Astrocyte (in vitro differentiated cells and primary cell): ENCODE measurements around the gene CKMT2. TPM values are rescaled to one million over a fixed set of nuclear protein-coding genes. Genes with fewer than 3 reads are reported as not detected.
A peak's percentile ranks its signal among the peaks of the same experiment; 100 is the strongest.
"Not testable (repeated sequence)": the region's sequence is repeated elsewhere in the genome, so short reads cannot be mapped to it uniquely, and the experiment has no call there.

Experiments used
- DNase-seq: peaks from one replicate; pipeline ENCODE4 v3.0.0-alpha.2; 2010; ENCODE audit warnings: low read depth
- FAIRE-seq: peaks from 2 replicates; lab custom pipeline; 2011; peaks lifted over from hg19 to GRCh38; lab: Jason Lieb, UNC
- H2AFZ ChIP-seq: 2 replicates; pipeline ENCODE4 v1.6.0; 2012; ENCODE audit warnings: low read depth, low read length, inconsistent platforms
- H3K27ac ChIP-seq: 2 replicates; pipeline ENCODE4 v1.5.1; 2011; ENCODE audit warnings: low read depth, low read length, inconsistent platforms
- H3K27me3 ChIP-seq: 2 replicates; pipeline ENCODE4 v1.6.0; 2011; ENCODE audit warnings: low read length, inconsistent platforms; ENCODE audit not compliant: insufficient read depth
- H3K36me3 ChIP-seq: 2 replicates; pipeline ENCODE4 v1.5.1; 2011; ENCODE audit warnings: low read length, inconsistent platforms; ENCODE audit not compliant: insufficient read depth
- H3K4me1 ChIP-seq: 2 replicates; pipeline ENCODE4 v1.5.1; 2011; ENCODE audit warnings: low read length, inconsistent platforms; ENCODE audit not compliant: insufficient read depth
- H3K4me2 ChIP-seq: 2 replicates; pipeline ENCODE4 v1.6.0; 2012; ENCODE audit warnings: low read length, inconsistent platforms
- H3K4me3 ChIP-seq: 2 replicates; pipeline ENCODE4 v1.5.1; 2011; ENCODE audit warnings: low read depth, mild to moderate bottlenecking, low read length, inconsistent platforms; ENCODE audit not compliant: insufficient read depth
- H3K79me2 ChIP-seq: 2 replicates; pipeline ENCODE4 v1.6.0; 2012; ENCODE audit warnings: mild to moderate bottlenecking, low read length, inconsistent platforms; ENCODE audit not compliant: insufficient read depth
- H3K9ac ChIP-seq: 2 replicates; pipeline ENCODE4 v1.6.0; 2012; ENCODE audit warnings: mild to moderate bottlenecking, low read length, inconsistent platforms
- H3K9me3 ChIP-seq: 2 replicates; pipeline ENCODE4 v1.5.1; 2012; ENCODE audit warnings: low read depth, mild to moderate bottlenecking, low read length, inconsistent platforms; ENCODE audit not compliant: insufficient read depth
- H4K20me1 ChIP-seq: 2 replicates; pipeline ENCODE4 v1.6.0; 2012; ENCODE audit warnings: low read length, inconsistent platforms; ENCODE audit not compliant: insufficient read depth
- H3K27ac Mint-ChIP-seq: one replicate; pipeline ENCODE4 v1.8.0; 2021; ENCODE audit warnings: mild to moderate bottlenecking, mixed read lengths; ENCODE audit not compliant: unreplicated experiment
- H3K27me3 Mint-ChIP-seq: one replicate; pipeline ENCODE4 v1.8.0; 2021; ENCODE audit warnings: low read depth, mixed read lengths; ENCODE audit not compliant: unreplicated experiment
- H3K36me3 Mint-ChIP-seq: one replicate; pipeline ENCODE4 v1.8.0; 2021; ENCODE audit warnings: low read depth, mixed read lengths; ENCODE audit not compliant: unreplicated experiment
- H3K4me1 Mint-ChIP-seq: one replicate; pipeline ENCODE4 v1.8.0; 2021; ENCODE audit warnings: low read depth, mixed read lengths; ENCODE audit not compliant: unreplicated experiment
- H3K4me3 Mint-ChIP-seq: one replicate; pipeline ENCODE4 v1.8.0; 2021; ENCODE audit warnings: mild to moderate bottlenecking, moderate library complexity, mixed read lengths; ENCODE audit not compliant: unreplicated experiment
- H3K9me3 Mint-ChIP-seq: one replicate; pipeline ENCODE4 v1.8.0; 2021; ENCODE audit warnings: mild to moderate bottlenecking, mixed read lengths; ENCODE audit not compliant: unreplicated experiment
- EZH2 ChIP-seq: IDR thresholded peaks from 2 replicates; pipeline ENCODE4 v1.6.1; 2012; ENCODE audit warnings: mild to moderate bottlenecking, low read length, inconsistent platforms; ENCODE audit not compliant: insufficient read depth
- total RNA-seq: library from RNA; stranded (reverse); gene quantifications from 2 replicates; pipeline ENCODE4 v1.2.1, GENCODE V29; 2021
- TF ChIP-seq, protein P1 (sequence below): IDR thresholded peaks from 2 replicates; pipeline ENCODE4 v1.5.1; 2011; ENCODE audit warnings: low read depth, mild to moderate bottlenecking, inconsistent platforms, low read length, moderate library complexity; ENCODE audit not compliant: insufficient read depth

Gene CKMT2
- total RNA-seq, 1 donor from 2014 or later: 0.18 TPM

GRCh38 chr5:81265101-81265500 is 32.0 kb downstream of the CKMT2 start:
- Mint-ChIP-seq H3K27ac (no peak overlapping the region), H3K4me1 (peaks cover 17% of the 10 kb centered on the region), H3K4me3 (no peak overlapping the region), H3K27me3 (no peaks in the 10 kb centered on the region), H3K9me3 (peaks cover 6% of the 10 kb centered on the region), H3K36me3 (peaks cover 4% of the 10 kb centered on the region)
- H4K20me1 ChIP-seq: peaks cover 3% of the 10 kb centered on the region
- peaks cover 15% of the 10 kb centered on the region for H3K4me1 ChIP-seq
- no peak for TF ChIP-seq EZH2
- TF ChIP-seq, protein P1, sequence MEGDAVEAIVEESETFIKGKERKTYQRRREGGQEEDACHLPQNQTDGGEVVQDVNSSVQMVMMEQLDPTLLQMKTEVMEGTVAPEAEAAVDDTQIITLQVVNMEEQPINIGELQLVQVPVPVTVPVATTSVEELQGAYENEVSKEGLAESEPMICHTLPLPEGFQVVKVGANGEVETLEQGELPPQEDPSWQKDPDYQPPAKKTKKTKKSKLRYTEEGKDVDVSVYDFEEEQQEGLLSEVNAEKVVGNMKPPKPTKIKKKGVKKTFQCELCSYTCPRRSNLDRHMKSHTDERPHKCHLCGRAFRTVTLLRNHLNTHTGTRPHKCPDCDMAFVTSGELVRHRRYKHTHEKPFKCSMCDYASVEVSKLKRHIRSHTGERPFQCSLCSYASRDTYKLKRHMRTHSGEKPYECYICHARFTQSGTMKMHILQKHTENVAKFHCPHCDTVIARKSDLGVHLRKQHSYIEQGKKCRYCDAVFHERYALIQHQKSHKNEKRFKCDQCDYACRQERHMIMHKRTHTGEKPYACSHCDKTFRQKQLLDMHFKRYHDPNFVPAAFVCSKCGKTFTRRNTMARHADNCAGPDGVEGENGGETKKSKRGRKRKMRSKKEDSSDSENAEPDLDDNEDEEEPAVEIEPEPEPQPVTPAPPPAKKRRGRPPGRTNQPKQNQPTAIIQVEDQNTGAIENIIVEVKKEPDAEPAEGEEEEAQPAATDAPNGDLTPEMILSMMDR: no peak
- no peak overlapping the region for H2AFZ ChIP-seq
- FAIRE-seq (no peak), DNase-seq (no peak)
- no peaks in the 10 kb centered on the region for H3K36me3 ChIP-seq
- no peak overlapping the region for H3K4me2 ChIP-seq
- H3K27ac ChIP-seq: no peak overlapping the region
- H3K9me3 ChIP-seq: no peaks in the 10 kb centered on the region
- no peaks in the 10 kb centered on the region for H3K27me3 ChIP-seq
- H3K79me2 ChIP-seq: peaks cover 18% of the 10 kb centered on the region
- no peak overlapping the region for H3K4me3 ChIP-seq
- no peak overlapping the region for H3K9ac ChIP-seq

DNA sequence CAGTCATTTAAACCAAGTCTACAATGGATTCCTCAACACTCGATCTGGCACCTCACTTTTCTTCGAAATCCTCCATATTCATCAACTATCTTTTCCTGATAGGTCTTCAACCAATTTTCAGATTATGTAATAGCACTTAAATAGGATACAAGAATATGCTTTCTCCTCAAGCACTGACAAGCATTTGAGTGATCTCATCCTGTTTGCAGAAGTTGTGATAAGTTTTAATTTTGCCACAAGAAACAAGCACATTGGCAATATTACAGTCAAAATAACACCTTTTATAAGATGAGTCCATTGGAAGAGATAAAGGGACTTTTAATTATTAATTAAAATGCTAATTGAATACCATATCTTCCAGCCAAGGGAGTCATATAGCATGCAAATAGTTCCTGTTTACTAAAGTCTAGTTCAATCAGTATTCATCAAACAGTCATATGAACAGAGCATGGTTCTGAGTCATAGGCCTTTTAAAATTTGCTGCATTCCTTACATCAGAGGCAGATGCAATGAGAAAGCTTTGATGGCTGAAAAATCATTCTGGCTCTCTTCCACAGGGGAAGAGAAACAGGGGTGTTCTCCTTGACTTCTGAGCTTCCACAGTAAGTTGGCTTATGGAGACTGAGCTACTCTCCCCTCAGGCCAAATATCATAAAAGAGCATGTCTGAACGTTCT is 35.5 kb downstream of the CKMT2 start:
- Mint-ChIP-seq H3K36me3 (peaks cover 2% of the 10 kb centered on the region), H3K4me3 (no peak overlapping the region), H3K4me1 (peaks cover 20% of the 10 kb centered on the region), H3K27me3 (no peaks in the 10 kb centered on the region), H3K27ac (peak overlapping the region; percentile 91), H3K9me3 (peaks cover 5% of the 10 kb centered on the region)
- peak overlapping the region; percentile 25 for H3K9ac ChIP-seq
- H3K4me2 ChIP-seq: peak overlapping the region; percentile 39
- H3K27me3 ChIP-seq: no peaks in the 10 kb centered on the region
- H4K20me1 ChIP-seq: peaks cover 3% of the 10 kb centered on the region
- peaks cover 46% of the 10 kb centered on the region for H3K79me2 ChIP-seq
- DNase-seq: peak; percentile 86
- H3K9me3 ChIP-seq: no peaks in the 10 kb centered on the region
- peak overlapping the region; percentile 63 for H3K27ac ChIP-seq
- no peak overlapping the region for H2AFZ ChIP-seq
- TF ChIP-seq EZH2: no peak
- TF ChIP-seq, protein P1: no peak
- no peak overlapping the region for H3K4me3 ChIP-seq
- H3K4me1 ChIP-seq: peaks cover 15% of the 10 kb centered on the region
- peak; percentile 87 for FAIRE-seq
- no peaks in the 10 kb centered on the region for H3K36me3 ChIP-seq

DNA sequence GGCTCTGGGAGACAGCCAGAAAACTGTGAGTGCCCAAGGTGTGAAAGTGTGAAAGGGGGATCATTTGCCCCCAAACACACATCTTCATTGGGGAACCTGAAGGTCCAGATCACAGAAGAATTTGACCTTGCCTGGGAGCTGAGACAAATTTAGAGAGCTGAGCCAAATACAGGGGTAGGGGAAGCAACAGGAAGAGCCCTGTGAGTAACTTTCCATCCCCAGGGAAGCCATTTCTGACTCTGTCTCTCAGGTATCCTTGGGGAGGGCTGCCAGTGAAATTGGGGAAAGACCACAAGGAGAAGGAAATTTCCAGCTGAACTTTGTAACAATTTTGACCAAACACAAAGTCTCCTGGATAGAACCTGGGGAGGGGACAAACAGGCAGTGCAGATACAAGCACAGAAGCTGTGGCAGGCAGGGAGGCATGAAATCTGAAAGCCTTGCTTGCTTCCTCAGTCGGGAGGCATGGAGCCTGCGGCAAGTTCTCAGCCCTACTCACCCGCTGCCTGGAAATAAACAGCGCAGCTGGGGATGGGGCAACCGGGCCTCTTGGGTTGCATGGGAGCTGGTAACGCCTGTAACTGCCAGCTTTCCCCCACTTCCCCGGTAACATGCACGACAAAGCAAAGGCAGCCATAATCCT is 36.8 kb downstream of the CKMT2 start:
- Histone ChIP-seq H3K27me3 (no peaks in the 10 kb centered on the region), H3K9ac (no peak overlapping the region), H3K27ac (no peak overlapping the region), H3K79me2 (peaks cover 57% of the 10 kb centered on the region), H4K20me1 (peaks cover 3% of the 10 kb centered on the region), H2AFZ (no peak overlapping the region), H3K36me3 (no peaks in the 10 kb centered on the region), H3K4me1 (peaks cover 15% of the 10 kb centered on the region), H3K4me2 (no peak overlapping the region), H3K9me3 (no peaks in the 10 kb centered on the region), H3K4me3 (no peak overlapping the region)
- H3K4me1 Mint-ChIP-seq: peaks cover 20% of the 10 kb centered on the region
- no peaks in the 10 kb centered on the region for H3K27me3 Mint-ChIP-seq
- no peak for TF ChIP-seq EZH2
- TF ChIP-seq, protein P1: no peak
- DNase-seq: no peak
- peaks cover 2% of the 10 kb centered on the region for H3K36me3 Mint-ChIP-seq
- H3K27ac Mint-ChIP-seq: peak overlapping the region; percentile 91
- peaks cover 9% of the 10 kb centered on the region for H3K9me3 Mint-ChIP-seq
- no peak for FAIRE-seq
- no peak overlapping the region for H3K4me3 Mint-ChIP-seq

GRCh38 chr5:81270394-81271027 is 37.4 kb downstream of the CKMT2 start:
- H4K20me1 ChIP-seq, H3K27me3 Mint-ChIP-seq, H3K4me3 ChIP-seq, H3K9ac ChIP-seq, H3K27ac ChIP-seq, H3K27me3 ChIP-seq, H3K36me3 ChIP-seq, DNase-seq, H3K27ac Mint-ChIP-seq, H3K4me2 ChIP-seq, H2AFZ ChIP-seq, H3K4me3 Mint-ChIP-seq, FAIRE-seq, H3K9me3 ChIP-seq, H3K36me3 Mint-ChIP-seq: not testable (repeated sequence)
- H3K79me2 ChIP-seq: peaks cover 64% of the 10 kb centered on the region
- Mint-ChIP-seq H3K9me3 (peaks cover 10% of the 10 kb centered on the region), H3K4me1 (peaks cover 20% of the 10 kb centered on the region)
- H3K4me1 ChIP-seq: peaks cover 15% of the 10 kb centered on the region
